Ovary (tissue), 3 donors: Measurements from ENCODE around the gene ANKUB1.

ENCODE experiments used
- CTCF ChIP-seq, 3 donors: fragments of 450-650 bp in 2 of 3; fragments of 200-600 bp in 1 of 3; IDR thresholded peaks; one replicate each; pipeline versions ENCODE4 v1.5.1 to v1.8.0; 2016 to 2022; ENCODE audit warnings: antibody characterized with exemption in 3 of 3, mild to moderate bottlenecking in 1 of 3
- EP300 ChIP-seq: sonication (generic); formaldehyde crosslinking; IDR thresholded peaks from one replicate; pipeline ENCODE4 v1.6.1; 2017; ENCODE audit warnings: antibody characterized with exemption
- POLR2A ChIP-seq: fragments of 450-650 bp; IDR thresholded peaks from one replicate; pipeline ENCODE4 v1.6.1; 2017; ENCODE audit warnings: antibody characterized with exemption, mild to moderate bottlenecking, moderate library complexity
- donor health status: DM: no; HTN: no; CAD: no.

GRCh38 chr3:149744151-149744550 lies 48.2 kb downstream of the ANKUB1 start:
- TF ChIP-seq CTCF (IDR thresholded peaks at IDR 0.05) (no peak), EP300 (no peak), POLR2A (no peak)
